ENCODE measurements around the gene TUBA1B.
"Not testable (repeated sequence)": the region's sequence is repeated elsewhere in the genome, so short reads cannot be mapped to it uniquely, and the experiment has no call there.

Gene TUBA1B

GRCh38 chr12:49127971-49128370, 3.2 kb downstream of the TUBA1B start:
- not testable (repeated sequence) for DNase-seq

DNA sequence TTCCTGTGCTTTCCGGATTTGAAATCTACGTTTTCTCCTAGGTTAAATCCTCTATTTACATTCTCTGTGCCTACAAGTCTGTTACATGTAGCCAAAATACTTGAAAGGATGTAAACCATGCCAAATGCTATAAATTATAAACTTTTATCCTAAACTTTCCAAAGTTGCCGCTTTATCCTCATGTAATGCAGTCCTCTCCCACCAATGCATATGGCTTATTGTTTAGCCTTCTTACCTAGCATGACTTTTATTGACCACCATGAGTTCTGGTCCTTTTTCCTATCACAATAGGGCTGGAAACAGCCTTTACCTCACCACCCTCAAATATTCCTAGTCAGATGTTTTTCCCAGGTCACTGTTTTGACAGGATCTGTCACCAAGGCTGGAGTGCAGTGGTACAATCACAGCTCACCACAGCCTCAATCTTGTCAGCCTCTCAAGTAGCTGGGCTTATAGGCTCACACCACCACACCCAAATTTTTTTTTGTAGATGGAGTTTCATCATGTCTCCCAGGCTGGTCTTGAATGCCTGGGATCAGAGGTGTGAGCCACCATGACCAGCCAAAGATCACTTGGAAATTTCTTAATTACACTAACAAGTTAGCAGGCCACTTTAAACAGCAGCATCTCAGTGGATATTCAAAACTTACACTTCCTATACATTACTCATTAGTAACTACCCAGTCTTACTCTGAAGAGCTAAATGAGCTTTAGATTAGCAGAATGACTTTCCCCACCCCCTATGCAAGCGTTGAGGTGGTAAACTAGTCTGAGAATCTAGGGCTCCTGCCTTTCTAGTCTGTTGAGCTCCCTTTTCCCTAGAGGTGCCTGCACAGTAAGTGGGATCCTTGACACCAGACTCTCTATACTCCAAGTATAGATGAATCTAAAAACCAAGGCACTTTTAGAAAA, 4.1 kb downstream of the TUBA1B start:
- DNase-seq: no peak

DNA sequence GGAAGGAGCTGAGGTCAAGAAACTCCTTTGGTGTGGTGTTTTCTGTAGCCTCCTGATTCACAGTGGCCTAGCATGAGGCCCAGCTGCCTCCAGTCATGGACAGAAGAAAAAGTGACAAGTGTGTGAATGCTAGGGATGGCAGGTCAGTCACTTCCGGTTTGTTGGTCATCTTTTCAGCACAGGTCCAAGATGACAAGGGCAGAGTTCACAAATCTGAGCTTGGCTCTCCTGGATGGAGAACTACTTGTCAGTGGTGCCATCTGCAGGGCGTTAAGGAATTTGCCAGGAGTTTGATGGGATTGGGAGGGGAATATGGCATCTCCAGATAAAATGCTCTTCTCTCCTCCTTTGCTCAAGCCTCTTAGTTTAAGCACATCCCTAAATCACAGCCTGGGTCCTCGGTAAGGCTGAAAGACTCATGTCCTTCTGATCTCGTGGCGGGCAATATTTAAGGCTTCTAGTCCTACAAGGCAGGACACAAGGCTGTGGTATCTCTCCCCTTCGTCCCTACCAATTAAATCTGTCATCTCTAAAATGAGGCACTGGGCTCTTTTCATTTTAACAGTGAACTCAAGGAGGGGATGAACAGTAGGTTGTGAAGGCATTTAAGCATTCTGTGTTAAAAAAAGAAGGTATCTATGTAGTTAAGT, 10.0 kb downstream of the TUBA1B start:
- peak in 33 of 56 donors; percentile 5 to 69 (median 21) for DNase-seq

- DNase-seq: no peak
Observed at GRCh38 chr12:49111206-49111605, 20.0 kb downstream of the TUBA1B start.

GRCh38 chr12:49110464-49111155, 20.6 kb downstream of the TUBA1B start, which contains the start of gene LMBR1L:
LMBR1L (minus strand) TSS chr12:49110847; CDS start chr12:49110555, 292 bp downstream.
- peak; percentile 50 to 97 (median 93) for DNase-seq

GRCh38 chr12:49109641-49110463, 21.3 kb downstream of the TUBA1B start:
- DNase-seq: peak in 13 of 56 donors; percentile 20 to 55 (median 46)

- DNase-seq: peak in 2 of 56 donors; percentile 5 to 6
Observed at GRCh38 chr12:49108958-49109404, 22.2 kb downstream of the TUBA1B start.

GRCh38 chr12:49105504-49106084, 25.6 kb downstream of the TUBA1B start:
- no peak for DNase-seq

GRCh38 chr12:49104822-49105221, 26.4 kb downstream of the TUBA1B start:
- no peak for DNase-seq

DNA sequence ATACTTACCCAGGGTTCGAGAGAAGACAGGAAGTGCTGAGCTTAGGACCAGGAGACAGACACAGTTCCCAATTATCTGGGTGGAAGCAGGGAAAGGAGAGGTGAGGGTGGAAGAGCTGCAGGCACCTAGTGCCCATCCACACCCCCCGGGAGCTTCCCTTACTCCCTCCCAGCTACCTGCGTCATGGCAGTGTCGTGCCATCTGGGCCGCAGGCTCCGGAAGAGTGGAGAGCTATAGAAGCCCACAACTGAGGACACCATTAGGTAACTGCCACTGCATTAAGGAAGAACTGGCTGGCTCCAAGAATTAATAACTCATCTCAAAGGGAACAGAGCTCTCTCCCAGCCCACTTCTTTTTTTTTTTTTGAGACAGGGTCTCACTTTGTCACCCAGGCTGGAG, 30.8 kb downstream of the TUBA1B start:
- DNase-seq: no peak

- no peak for DNase-seq
Observed at GRCh38 chr12:49098703-49099102, 32.5 kb downstream of the TUBA1B start.

DNA sequence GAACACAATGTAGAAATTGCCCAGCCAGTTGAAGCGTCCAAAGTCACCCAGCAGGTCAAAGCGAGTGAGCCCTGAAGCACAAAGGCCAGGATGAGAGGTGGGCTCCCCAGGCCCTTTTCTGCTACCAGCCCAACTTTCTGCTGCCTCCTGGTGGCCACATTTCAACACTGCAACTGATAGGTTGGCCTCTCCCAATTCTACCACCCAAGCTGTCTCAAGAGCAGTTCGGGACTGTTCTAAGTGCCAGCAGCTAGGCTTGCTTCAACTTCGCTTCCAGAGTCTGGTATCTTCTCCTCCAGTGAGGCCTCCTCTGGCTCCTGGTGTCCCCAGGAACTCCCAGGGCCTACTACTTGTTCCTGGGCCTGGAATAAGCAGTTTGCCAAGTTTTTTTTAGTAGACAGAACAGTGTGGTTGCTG, 33.2 kb downstream of the TUBA1B start:
- peak in 32 of 56 donors; percentile 8 to 68 (median 26) for DNase-seq

DNA sequence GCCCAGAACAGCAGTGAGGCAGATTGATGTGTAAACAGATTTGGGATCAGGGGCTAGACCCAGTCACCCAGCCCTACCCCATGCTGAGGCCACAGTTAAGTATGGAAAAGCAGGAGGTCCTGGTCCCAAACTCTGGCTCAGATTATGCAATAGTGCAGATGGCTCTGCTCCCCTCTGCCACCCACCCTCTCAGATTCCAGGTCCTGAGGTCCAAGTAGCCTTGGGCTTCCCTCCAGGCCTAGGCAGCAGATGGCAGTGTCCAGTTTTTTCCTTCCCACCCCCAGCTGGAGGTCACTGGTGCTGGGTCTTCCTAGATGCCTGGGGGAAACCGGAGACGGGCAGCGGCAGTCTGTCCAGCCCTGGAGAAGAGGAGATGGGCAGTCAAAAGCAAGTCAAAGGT, 33.8 kb downstream of the TUBA1B start:
- DNase-seq: no peak

DNA sequence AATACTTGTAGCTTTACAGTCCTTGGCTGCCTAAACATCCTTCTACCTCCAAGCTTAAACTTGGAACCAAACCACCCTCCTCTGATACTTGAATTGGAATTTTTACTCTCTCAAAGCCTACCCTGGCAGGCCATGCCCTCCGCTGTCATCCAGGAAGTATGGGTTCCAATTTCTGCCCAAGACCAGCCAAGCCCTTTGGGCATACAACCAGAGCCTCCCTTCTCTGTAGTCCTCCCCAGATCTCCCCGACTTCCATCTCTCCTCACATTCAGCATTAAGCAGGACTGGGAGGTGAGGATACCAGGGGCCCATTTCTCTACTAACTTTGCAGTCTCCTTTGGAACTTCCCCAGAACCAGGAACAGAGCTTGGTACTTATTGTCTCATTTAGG, 36.2 kb downstream of the TUBA1B start:
- no peak for DNase-seq

GRCh38 chr12:49094160-49094974, 36.8 kb downstream of the TUBA1B start, which contains the start of gene DHH:
DHH (minus strand) TSS chr12:49094801; CDS start chr12:49094512, 289 bp downstream.
- DNase-seq: peak in 11 of 56 donors; percentile 7 to 65 (median 28)

DNA sequence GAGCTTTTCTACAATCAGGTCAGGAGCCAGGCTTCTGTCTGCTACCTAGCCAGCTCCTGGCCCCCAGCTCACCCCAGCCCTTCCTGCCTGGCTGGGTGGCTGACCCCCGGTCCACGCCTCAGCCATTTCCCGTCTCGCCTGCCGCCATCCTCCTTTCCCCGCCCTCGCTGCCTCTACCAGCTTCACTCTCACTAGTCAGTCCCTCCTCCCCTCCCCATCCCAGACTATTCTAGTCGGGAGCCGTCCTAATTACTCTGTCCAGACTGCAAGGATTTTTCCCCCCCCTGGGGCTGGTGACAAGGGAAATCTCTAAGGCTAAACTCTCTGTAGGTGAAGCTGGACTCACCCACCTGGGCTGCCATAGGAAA, 37.4 kb downstream of the TUBA1B start:
- DNase-seq: no peak

- no peak for DNase-seq
Observed at GRCh38 chr12:49092816-49093406, 38.3 kb downstream of the TUBA1B start.

- DNase-seq: peak in 36 of 56 donors; percentile 15 to 78 (median 48)
Observed at GRCh38 chr12:49092086-49092815, 38.9 kb downstream of the TUBA1B start.

- no peak for DNase-seq
Observed at GRCh38 chr12:49091836-49092085, 39.4 kb downstream of the TUBA1B start.

Measured in nucleus accumbens (tissue), 56 donors.